Measurements from ENCODE around the gene GPR141. TPM values are rescaled to one million over a fixed set of nuclear protein-coding genes. Genes with fewer than 3 reads are reported as not detected.
A peak's percentile ranks its signal among the peaks of the same experiment; 100 is the strongest.

GPR141 gene
- polyA plus RNA-seq, 2 of the 4 experiments (the other 2 are of a cell fraction): 0.12 to 0.49 TPM

DNA sequence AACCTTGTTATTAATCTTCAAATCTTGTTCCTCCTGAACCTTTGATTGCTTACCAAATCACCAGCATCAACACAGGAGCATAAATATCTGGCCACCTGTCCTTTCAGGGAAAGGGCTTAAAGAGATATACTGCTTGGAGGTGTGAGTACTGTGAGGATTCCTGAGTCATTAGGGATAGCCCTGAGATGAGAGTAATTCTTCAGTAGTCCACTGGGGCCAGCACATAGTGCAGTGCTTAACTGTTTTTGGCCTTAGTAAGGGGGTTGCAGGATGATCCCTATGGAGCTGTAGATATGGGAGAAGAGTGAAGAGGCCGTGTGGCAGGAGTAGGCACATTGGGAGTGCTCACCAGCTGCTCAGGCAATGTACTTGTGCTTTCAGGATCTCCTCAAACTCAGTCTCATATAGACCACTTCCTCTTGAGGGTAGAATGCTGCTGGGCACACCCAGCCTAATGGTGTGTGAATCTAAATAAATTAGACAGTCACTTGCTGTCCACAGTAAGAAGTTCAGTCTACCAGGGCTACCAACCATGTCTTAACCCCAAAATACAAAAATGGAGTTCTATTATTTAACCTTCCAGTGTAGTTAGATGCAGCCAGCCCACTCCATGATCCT lies 26.5 kb upstream of the GPR141 start:
- WGBS (ENCODE audit: missing lambda C conversion rate): 64% methylated on average over 1 of the region's 1 CpG
- no peak overlapping the region for H3K4me3 ChIP-seq
- POLR2A ChIA-PET: no interaction called here
- H3K4me1 ChIP-seq: no peaks in the 10 kb centered on the region
- FAIRE-seq: no peak
- peak; percentile 66 to 74; a peak in 4 of 6 replicates for ATAC-seq
- TF ChIP-seq POLR2A (IDR thresholded peaks at IDR 0.05; ENCODE audit: low read length) (no peak), MAFK (IDR thresholded peaks at IDR 0.05; ENCODE audit: partially characterized antibody) (no peak), RCOR1 (IDR thresholded peaks at IDR 0.05; ENCODE audit: low read depth, low read length) (no peak)
- H3K27ac ChIP-seq: peak overlapping the region in 1 of 2 experiments; percentile 8; a peak in 1 of 6 replicates
- CTCF ChIA-PET: no interaction called here
- no peak for DNase-seq (ENCODE audit: low read depth in 1 of 2, low spot score in 1 of 2)
- no peaks in the 10 kb centered on the region for H3K9me3 ChIP-seq
- no peak overlapping the region for H3K4me2 ChIP-seq

DNA sequence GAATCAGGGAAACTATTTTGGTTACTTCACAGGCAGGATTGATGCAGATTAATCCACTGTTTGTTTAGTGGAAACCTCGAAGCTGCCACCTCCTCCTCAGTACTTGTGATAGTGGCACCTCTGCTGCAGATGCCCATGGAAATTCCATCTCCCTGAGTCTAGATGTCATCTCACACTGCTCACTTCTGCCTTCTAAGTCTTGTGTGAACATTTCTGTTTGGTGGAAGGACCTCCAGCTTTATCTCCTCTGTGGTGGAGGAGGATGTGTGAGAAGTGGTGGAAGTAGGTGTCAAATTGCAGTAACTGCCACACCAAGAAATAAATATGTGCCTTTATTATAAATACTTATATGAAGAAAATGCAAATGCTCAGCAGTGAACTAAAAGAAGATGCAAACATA lies 25.8 kb upstream of the GPR141 start:
- no peak for FAIRE-seq
- DNase-seq (ENCODE audit: low read depth in 1 of 2, low spot score in 1 of 2): no peak
- H3K4me2 ChIP-seq: no peak overlapping the region
- 0 out of 6 replicates have a peak overlapping the region, but pooled peaks of 1 of the 2 experiments have one; percentile 43 for H3K27ac ChIP-seq
- ChIA-PET POLR2A (interaction anchor here (0.6 kb wide), 1 partner anchor 702 kb away, joined by 3 read pairs; no protein-coding TSS in a partner anchor), CTCF (no interaction called here)
- H3K4me3 ChIP-seq: no peak overlapping the region
- H3K9me3 ChIP-seq: no peaks in the 10 kb centered on the region
- WGBS (ENCODE audit: missing lambda C conversion rate): 10% methylated on average over 1 of the region's 1 CpG
- H3K4me1 ChIP-seq: no peaks in the 10 kb centered on the region
- TF ChIP-seq GATA3 (IDR thresholded peaks at IDR 0.05; ENCODE audit: borderline replicate concordance) (no peak), FOSB (CRISPR knock-in tag; IDR thresholded peaks at IDR 0.05) (no peak), CHD4 (IDR thresholded peaks at IDR 0.05; ENCODE audit: borderline replicate concordance) (no peak), EHMT2 (IDR thresholded peaks at IDR 0.05; ENCODE audit: low read depth) (no peak), MAFK (IDR thresholded peaks at IDR 0.05; ENCODE audit: partially characterized antibody) (no peak), SMC3 (IDR thresholded peaks at IDR 0.05) (no peak), ZFP36 (IDR thresholded peaks at IDR 0.05; ENCODE audit: borderline replicate concordance, partially characterized antibody) (no peak), HOXB13 (CRISPR knock-in tag; IDR thresholded peaks at IDR 0.05; ENCODE audit: low read depth) (no peak), EP300 (IDR thresholded peaks at IDR 0.05) (no peak), ZSCAN20 (CRISPR knock-in tag; IDR thresholded peaks at IDR 0.05) (no peak), HOXA7 (CRISPR knock-in tag; IDR thresholded peaks at IDR 0.05) (no peak), CHD2 (IDR thresholded peaks at IDR 0.05; ENCODE audit: low read length, partially characterized antibody) (no peak), ESRRA (IDR thresholded peaks at IDR 0.05; ENCODE audit: borderline replicate concordance, low read length) (no peak), PHF8 (IDR thresholded peaks at IDR 0.05; ENCODE audit: borderline replicate concordance, low read depth) (no peak)
- TF ChIP-seq, protein P1, sequence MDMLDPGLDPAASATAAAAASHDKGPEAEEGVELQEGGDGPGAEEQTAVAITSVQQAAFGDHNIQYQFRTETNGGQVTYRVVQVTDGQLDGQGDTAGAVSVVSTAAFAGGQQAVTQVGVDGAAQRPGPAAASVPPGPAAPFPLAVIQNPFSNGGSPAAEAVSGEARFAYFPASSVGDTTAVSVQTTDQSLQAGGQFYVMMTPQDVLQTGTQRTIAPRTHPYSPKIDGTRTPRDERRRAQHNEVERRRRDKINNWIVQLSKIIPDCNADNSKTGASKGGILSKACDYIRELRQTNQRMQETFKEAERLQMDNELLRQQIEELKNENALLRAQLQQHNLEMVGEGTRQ (IDR thresholded peaks at IDR 0.05): no peak
- TF ChIP-seq, protein P2, sequence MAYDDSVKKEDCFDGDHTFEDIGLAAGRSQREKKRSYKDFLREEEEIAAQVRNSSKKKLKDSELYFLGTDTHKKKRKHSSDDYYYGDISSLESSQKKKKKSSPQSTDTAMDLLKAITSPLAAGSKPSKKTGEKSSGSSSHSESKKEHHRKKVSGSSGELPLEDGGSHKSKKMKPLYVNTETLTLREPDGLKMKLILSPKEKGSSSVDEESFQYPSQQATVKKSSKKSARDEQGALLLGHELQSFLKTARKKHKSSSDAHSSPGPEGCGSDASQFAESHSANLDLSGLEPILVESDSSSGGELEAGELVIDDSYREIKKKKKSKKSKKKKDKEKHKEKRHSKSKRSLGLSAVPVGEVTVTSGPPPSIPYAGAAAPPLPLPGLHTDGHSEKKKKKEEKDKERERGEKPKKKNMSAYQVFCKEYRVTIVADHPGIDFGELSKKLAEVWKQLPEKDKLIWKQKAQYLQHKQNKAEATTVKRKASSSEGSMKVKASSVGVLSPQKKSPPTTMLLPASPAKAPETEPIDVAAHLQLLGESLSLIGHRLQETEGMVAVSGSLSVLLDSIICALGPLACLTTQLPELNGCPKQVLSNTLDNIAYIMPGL (CRISPR knock-in tag; IDR thresholded peaks at IDR 0.05; ENCODE audit: borderline replicate concordance): no peak
- TF ChIP-seq, protein P3, sequence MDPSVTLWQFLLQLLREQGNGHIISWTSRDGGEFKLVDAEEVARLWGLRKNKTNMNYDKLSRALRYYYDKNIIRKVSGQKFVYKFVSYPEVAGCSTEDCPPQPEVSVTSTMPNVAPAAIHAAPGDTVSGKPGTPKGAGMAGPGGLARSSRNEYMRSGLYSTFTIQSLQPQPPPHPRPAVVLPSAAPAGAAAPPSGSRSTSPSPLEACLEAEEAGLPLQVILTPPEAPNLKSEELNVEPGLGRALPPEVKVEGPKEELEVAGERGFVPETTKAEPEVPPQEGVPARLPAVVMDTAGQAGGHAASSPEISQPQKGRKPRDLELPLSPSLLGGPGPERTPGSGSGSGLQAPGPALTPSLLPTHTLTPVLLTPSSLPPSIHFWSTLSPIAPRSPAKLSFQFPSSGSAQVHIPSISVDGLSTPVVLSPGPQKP (IDR thresholded peaks at IDR 0.05; ENCODE audit: low read depth, low read length): no peak
- TF ChIP-seq, protein P4, sequence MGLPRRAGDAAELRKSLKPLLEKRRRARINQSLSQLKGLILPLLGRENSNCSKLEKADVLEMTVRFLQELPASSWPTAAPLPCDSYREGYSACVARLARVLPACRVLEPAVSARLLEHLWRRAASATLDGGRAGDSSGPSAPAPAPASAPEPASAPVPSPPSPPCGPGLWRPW (IDR thresholded peaks at IDR 0.05): no peak
- TF ChIP-seq, protein P5, sequence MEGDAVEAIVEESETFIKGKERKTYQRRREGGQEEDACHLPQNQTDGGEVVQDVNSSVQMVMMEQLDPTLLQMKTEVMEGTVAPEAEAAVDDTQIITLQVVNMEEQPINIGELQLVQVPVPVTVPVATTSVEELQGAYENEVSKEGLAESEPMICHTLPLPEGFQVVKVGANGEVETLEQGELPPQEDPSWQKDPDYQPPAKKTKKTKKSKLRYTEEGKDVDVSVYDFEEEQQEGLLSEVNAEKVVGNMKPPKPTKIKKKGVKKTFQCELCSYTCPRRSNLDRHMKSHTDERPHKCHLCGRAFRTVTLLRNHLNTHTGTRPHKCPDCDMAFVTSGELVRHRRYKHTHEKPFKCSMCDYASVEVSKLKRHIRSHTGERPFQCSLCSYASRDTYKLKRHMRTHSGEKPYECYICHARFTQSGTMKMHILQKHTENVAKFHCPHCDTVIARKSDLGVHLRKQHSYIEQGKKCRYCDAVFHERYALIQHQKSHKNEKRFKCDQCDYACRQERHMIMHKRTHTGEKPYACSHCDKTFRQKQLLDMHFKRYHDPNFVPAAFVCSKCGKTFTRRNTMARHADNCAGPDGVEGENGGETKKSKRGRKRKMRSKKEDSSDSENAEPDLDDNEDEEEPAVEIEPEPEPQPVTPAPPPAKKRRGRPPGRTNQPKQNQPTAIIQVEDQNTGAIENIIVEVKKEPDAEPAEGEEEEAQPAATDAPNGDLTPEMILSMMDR (IDR thresholded peaks at IDR 0.05): no peak
- ATAC-seq: no peak
